Mesenchymal stem cell (in vitro differentiated cells and primary cell): ENCODE results near the gene BMAL1.

Source experiments
- DNase-seq: peaks from one replicate; pipeline ENCODE4 v3.0.0-alpha.2; 2013
- H2AFZ ChIP-seq: one replicate; pipeline ENCODE4 v1.6.1; 2013; ENCODE audit warnings: low read depth, mild to moderate bottlenecking, control low read depth, inconsistent platforms, low read length, moderate library complexity
- H2AK5ac ChIP-seq: 2 replicates; pipeline ENCODE4 v1.6.1; 2013; ENCODE audit warnings: low read length, moderate library complexity, mild to moderate bottlenecking, inconsistent platforms; ENCODE audit not compliant: severe bottlenecking
- H2BK120ac ChIP-seq: one replicate; pipeline ENCODE4 v1.6.1; 2013; ENCODE audit warnings: low read depth, mild to moderate bottlenecking, inconsistent platforms, low read length, moderate library complexity
- H2BK12ac ChIP-seq, 2 experiments: one replicate each; pipeline ENCODE4 v1.6.1; 2013; ENCODE audit warnings: inconsistent platforms in 2 of 2, low read length in 2 of 2, mild to moderate bottlenecking in 2 of 2, moderate library complexity in 2 of 2, control low read depth in 1 of 2
- H2BK15ac ChIP-seq: one replicate; pipeline ENCODE4 v1.6.1; 2013; ENCODE audit warnings: mild to moderate bottlenecking, low read depth, inconsistent platforms; ENCODE audit not compliant: poor library complexity, severe bottlenecking
- H2BK5ac ChIP-seq: 2 replicates; pipeline ENCODE4 v1.6.1; 2013; ENCODE audit warnings: low read depth, mild to moderate bottlenecking, low read length, control low read depth, inconsistent platforms; ENCODE audit not compliant: poor library complexity, severe bottlenecking
- H3K14ac ChIP-seq, 2 experiments: one replicate each; pipeline ENCODE4 v1.6.1; 2013; ENCODE audit warnings: inconsistent platforms in 2 of 2, low read length in 2 of 2, control low read depth in 1 of 2, mild to moderate bottlenecking in 1 of 2, moderate library complexity in 1 of 2
- H3K18ac ChIP-seq, 2 experiments: one replicate each; pipeline ENCODE4 v1.6.1; 2013; ENCODE audit warnings: inconsistent platforms in 2 of 2, low read length in 2 of 2, control low read depth in 1 of 2, low read depth in 1 of 2, mild to moderate bottlenecking in 1 of 2
- H3K23ac ChIP-seq, 2 experiments: one replicate each; pipeline ENCODE4 v1.6.1; 2013; ENCODE audit warnings: inconsistent platforms in 2 of 2, low read length in 2 of 2, mild to moderate bottlenecking in 2 of 2, moderate library complexity in 2 of 2, control low read depth in 1 of 2
- H3K27ac ChIP-seq: 2 replicates; pipeline ENCODE4 v1.5.1; 2013; ENCODE audit warnings: mild to moderate bottlenecking, moderate library complexity, low read length, control low read depth, inconsistent platforms; ENCODE audit not compliant: poor library complexity, severe bottlenecking
- H3K27me3 ChIP-seq, 2 experiments: 2 replicates each; pipeline versions ENCODE4 v1.6.1 to v1.7.0; 2013; ENCODE audit warnings: low read length in 2 of 2, mild to moderate bottlenecking in 2 of 2, moderate library complexity in 2 of 2, control low read depth in 1 of 2, inconsistent platforms in 1 of 2; ENCODE audit not compliant: control insufficient read depth in 1 of 2, insufficient read depth in 1 of 2
- H3K36me3 ChIP-seq, 2 experiments: 2 replicates each; pipeline versions ENCODE4 v1.6.1 to v1.7.0; 2013; ENCODE audit warnings: low read length in 2 of 2, control low read depth in 1 of 2, inconsistent platforms in 1 of 2, low read depth in 1 of 2, mild to moderate bottlenecking in 1 of 2; ENCODE audit not compliant: insufficient read depth in 2 of 2, control insufficient read depth in 1 of 2
- H3K4ac ChIP-seq, 2 experiments: one replicate each; pipeline ENCODE4 v1.6.1; 2013; ENCODE audit warnings: inconsistent platforms in 2 of 2, low read length in 2 of 2, mild to moderate bottlenecking in 2 of 2, moderate library complexity in 2 of 2, control low read depth in 1 of 2, low read depth in 1 of 2
- H3K4me1 ChIP-seq: 2 replicates; pipeline ENCODE4 v1.6.1; 2013; ENCODE audit warnings: low read depth, low read length, control low read depth; ENCODE audit not compliant: control insufficient read depth, insufficient read depth
- H3K4me2 ChIP-seq: 2 replicates; pipeline ENCODE4 v1.6.1; 2013; ENCODE audit warnings: low read length, mild to moderate bottlenecking, inconsistent platforms; ENCODE audit not compliant: poor library complexity, severe bottlenecking
- H3K4me3 ChIP-seq, 2 experiments: 2 replicates each; pipeline versions ENCODE4 v1.5.1 to v1.7.0; 2013; ENCODE audit warnings: low read length in 2 of 2, mild to moderate bottlenecking in 2 of 2, control low read depth in 1 of 2, low read depth in 1 of 2; ENCODE audit not compliant: insufficient read depth in 1 of 2
- H3K79me1 ChIP-seq: replicated peaks from 2 replicates; pipeline ENCODE4 v1.6.1; 2013; ENCODE audit warnings: mild to moderate bottlenecking, control low read depth, low read length, inconsistent platforms; ENCODE audit not compliant: poor library complexity, severe bottlenecking
- H3K9ac ChIP-seq: 2 replicates; pipeline ENCODE4 v1.7.0; 2013; ENCODE audit warnings: mild to moderate bottlenecking, low read length, moderate library complexity
- H3K9me3 ChIP-seq: 2 replicates; pipeline ENCODE4 v1.7.0; 2013; ENCODE audit warnings: mild to moderate bottlenecking, low read length; ENCODE audit not compliant: control insufficient read depth
- H4K8ac ChIP-seq: one replicate; pipeline ENCODE4 v1.6.1; 2013; ENCODE audit warnings: inconsistent platforms, mild to moderate bottlenecking, low read length, moderate library complexity
- H4K91ac ChIP-seq: one replicate; pipeline ENCODE4 v1.6.1; 2013; ENCODE audit warnings: mild to moderate bottlenecking, low read length, inconsistent platforms
- WGBS: methylation state at CpG from one replicate; pipeline ENCODE4 v1.1.7; 2013; ENCODE audit warnings: mixed read lengths; 5-methylcytosine and 5-hydroxymethylcytosine counted together

Gene BMAL1

DNA sequence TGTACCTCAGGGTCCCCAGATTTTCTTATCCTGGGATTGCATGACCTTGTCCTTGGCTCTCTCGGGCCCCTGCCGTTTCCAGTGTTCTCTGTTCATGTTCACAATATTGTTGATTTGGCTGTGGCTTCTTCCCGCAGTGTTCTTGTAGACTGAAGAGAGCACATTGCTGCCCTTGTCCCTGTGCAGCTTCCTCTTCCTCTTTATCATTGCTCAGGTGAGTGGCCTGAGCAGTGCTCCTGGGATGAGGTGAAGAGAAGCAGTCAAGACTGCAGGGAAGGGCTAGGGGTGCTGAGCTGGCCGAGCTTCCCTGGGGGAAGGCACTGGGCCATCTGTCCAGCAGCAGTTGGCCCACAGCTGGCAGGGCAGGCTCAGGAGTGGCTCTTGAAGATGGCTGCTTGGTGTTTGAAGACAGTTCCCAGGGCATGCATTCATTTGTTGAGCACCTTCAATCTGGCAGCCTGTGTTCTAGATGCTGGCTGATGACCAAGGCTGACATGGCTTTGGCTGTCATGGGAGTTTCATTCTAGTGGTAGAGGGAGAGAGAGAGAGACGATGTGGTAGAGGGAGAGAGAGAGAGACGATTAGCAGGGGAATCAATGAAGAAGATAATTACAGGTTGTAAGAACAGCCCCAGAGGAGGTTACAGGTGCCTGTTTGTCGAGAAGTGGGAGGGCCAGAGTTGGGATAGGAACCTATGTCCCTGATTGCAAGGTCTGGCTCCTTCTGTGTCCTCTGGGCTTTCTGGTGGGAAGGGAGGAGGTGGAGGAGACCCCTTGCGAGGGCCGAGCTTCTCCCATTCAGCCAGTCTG, 17.4 kb downstream of the BMAL1 start:
- H3K4me3 ChIP-seq = no peak overlapping the region
- DNase-seq = no peak
- H3K4me1 ChIP-seq = peaks cover 7% of the 10 kb centered on the region
- H2BK120ac ChIP-seq = no peak overlapping the region
- WGBS = 91% methylated on average over 8 of the region's 9 CpGs
- no peak overlapping the region for H3K18ac ChIP-seq
- H3K14ac ChIP-seq = peak overlapping the region in 1 of 2 experiments; percentile 49
- H3K9me3 ChIP-seq = no peaks in the 10 kb centered on the region
- H2BK12ac ChIP-seq = no peak overlapping the region
- H2BK15ac ChIP-seq = no peak overlapping the region
- H2AK5ac ChIP-seq = no peak overlapping the region
- H2BK5ac ChIP-seq = no peak overlapping the region
- H2AFZ ChIP-seq = no peak overlapping the region
- no peak overlapping the region for H3K27ac ChIP-seq
- H3K27me3 ChIP-seq = no peaks in the 10 kb centered on the region
- no peak overlapping the region for H3K9ac ChIP-seq
- no peak overlapping the region for H4K91ac ChIP-seq
- H3K36me3 ChIP-seq = no peaks in the 10 kb centered on the region
- no peak overlapping the region for H3K4ac ChIP-seq
- no peak overlapping the region for H4K8ac ChIP-seq
- no peak overlapping the region for H3K23ac ChIP-seq
- peaks cover 65% of the 10 kb centered on the region for H3K79me1 ChIP-seq
- H3K4me2 ChIP-seq = no peak overlapping the region

DNA sequence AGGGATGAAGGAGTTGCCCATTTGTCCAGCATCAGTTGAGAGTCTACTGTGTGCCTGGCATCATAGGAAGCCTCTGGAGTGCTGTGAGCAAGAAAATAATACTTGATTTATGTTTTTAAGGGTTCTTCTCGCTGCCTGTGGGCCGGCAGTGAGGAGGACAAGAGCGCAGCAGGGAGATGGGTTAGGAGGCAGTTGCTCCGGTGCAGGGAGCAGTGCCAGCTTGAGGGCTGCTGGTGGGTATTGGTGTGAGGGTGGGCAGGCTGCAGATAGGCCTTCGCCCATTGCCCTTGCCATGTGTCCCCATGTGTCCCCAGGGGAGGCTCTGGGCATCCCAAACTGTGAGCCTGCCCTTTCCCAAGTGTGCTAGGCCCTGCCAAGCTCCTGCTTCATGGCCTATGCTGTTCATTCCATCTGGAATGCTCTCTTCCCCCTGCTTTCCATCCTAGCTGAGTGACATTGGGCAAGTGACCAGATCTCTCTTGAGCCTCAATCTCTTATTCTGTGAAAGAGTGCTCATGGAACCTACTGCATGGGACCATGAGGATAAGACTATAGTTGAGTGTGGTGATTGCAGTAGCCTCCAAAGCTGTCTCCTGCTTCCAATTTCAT, 19.8 kb downstream of the BMAL1 start:
- Histone ChIP-seq H3K4me2 (no peak overlapping the region), H3K27me3 (no peaks in the 10 kb centered on the region)
- WGBS = 89% methylated on average over 5 of the region's 5 CpGs

DNA sequence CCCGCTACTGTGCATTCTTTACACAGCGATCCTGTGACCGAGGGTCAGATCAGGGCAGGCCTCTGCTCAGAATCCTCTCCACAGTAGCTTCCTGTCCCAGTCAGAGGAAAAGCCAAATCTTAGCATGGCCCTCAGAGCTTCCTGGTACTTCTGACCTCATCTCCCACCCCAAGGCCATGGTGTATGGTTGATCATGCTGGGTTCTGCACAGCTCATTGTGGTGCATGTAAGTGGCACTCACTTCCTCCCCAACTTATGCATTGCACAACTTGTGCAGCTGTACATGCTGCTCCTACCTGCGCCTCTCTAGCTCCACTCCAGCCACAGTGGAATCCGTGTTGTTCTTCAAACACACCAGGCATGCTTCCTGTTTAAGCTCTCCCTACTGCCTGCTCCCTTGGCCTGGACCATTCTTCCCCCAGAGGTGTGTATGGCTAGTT, 20.3 kb downstream of the BMAL1 start:
- Histone ChIP-seq H3K23ac (no peak overlapping the region), H3K27ac (no peak overlapping the region), H4K8ac (no peak overlapping the region), H3K9ac (no peak overlapping the region), H3K4ac (no peak overlapping the region), H2BK120ac (no peak overlapping the region), H3K4me2 (no peak overlapping the region), H3K36me3 (no peaks in the 10 kb centered on the region), H2BK12ac (no peak overlapping the region), H3K18ac (no peak overlapping the region), H3K14ac (no peak overlapping the region), H3K4me1 (peaks cover 9% of the 10 kb centered on the region), H2BK15ac (no peak overlapping the region), H2BK5ac (no peak overlapping the region), H3K79me1 (peaks cover 62% of the 10 kb centered on the region), H4K91ac (no peak overlapping the region), H3K9me3 (no peaks in the 10 kb centered on the region), H3K4me3 (no peak overlapping the region), H3K27me3 (no peaks in the 10 kb centered on the region), H2AFZ (no peak overlapping the region), H2AK5ac (no peak overlapping the region)
- WGBS = 49% methylated on average over 5 of the region's 5 CpGs
- DNase-seq = peak; percentile 7

More for the DNA sequence above, 19.8 kb downstream of the BMAL1 start:
- peaks cover 9% of the 10 kb centered on the region for H3K4me1 ChIP-seq
- H2BK120ac ChIP-seq = no peak overlapping the region
- H3K23ac ChIP-seq = no peak overlapping the region
- H2BK15ac ChIP-seq = no peak overlapping the region
- no peak overlapping the region for H2AFZ ChIP-seq
- DNase-seq = no peak
- H3K9ac ChIP-seq = no peak overlapping the region
- H3K36me3 ChIP-seq = no peaks in the 10 kb centered on the region
- no peak overlapping the region for H3K18ac ChIP-seq
- H3K14ac ChIP-seq = no peak overlapping the region
- no peak overlapping the region for H3K27ac ChIP-seq
- peaks cover 65% of the 10 kb centered on the region for H3K79me1 ChIP-seq
- no peak overlapping the region for H2AK5ac ChIP-seq
- H4K91ac ChIP-seq = no peak overlapping the region
- H3K4me3 ChIP-seq = no peak overlapping the region
- no peak overlapping the region for H4K8ac ChIP-seq
- H3K4ac ChIP-seq = no peak overlapping the region
- H2BK5ac ChIP-seq = no peak overlapping the region
- no peaks in the 10 kb centered on the region for H3K9me3 ChIP-seq
- H2BK12ac ChIP-seq = no peak overlapping the region

DNA sequence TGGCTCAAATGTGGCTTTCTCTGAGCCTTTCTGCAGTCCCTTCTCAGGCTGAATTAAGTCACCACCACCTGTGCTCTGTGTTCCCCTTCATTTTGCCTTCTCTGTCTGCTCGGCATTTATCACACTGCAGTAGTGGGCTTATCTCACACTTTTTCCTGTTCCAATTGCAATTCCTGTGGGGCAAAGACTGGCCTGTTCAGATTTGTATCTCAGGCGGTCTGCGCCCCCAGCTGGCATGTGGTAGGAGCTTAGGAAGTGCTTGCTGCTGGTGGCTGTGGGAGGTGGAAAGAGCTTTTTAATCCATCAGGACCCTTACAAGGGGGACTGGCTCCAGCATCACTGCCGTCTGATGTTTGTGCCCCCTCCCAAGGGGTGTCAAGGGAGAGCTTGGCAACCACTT, 21.2 kb downstream of the BMAL1 start:
- no peak overlapping the region for H2BK12ac ChIP-seq
- H3K9ac ChIP-seq = no peak overlapping the region
- peaks cover 62% of the 10 kb centered on the region for H3K79me1 ChIP-seq
- H3K27ac ChIP-seq = no peak overlapping the region
- H3K27me3 ChIP-seq = no peaks in the 10 kb centered on the region
- no peaks in the 10 kb centered on the region for H3K9me3 ChIP-seq
- no peak overlapping the region for H3K4me2 ChIP-seq
- H3K23ac ChIP-seq = no peak overlapping the region
- H4K8ac ChIP-seq = no peak overlapping the region
- no peak overlapping the region for H3K18ac ChIP-seq
- H3K4me3 ChIP-seq = no peak overlapping the region
- peak overlapping the region; percentile 19 for H2BK15ac ChIP-seq
- no peak overlapping the region for H3K14ac ChIP-seq
- no peak overlapping the region for H4K91ac ChIP-seq
- no peak overlapping the region for H2BK120ac ChIP-seq
- DNase-seq = no peak
- H3K4ac ChIP-seq = no peak overlapping the region
- no peak overlapping the region for H2AFZ ChIP-seq
- peaks cover 9% of the 10 kb centered on the region for H3K4me1 ChIP-seq
- 81% methylated on average over 3 of the region's 4 CpGs for WGBS
- no peaks in the 10 kb centered on the region for H3K36me3 ChIP-seq
- H2AK5ac ChIP-seq = no peak overlapping the region
- H2BK5ac ChIP-seq = no peak overlapping the region
